Measurements from ENCODE around the gene ROR2.
"Not testable (repeated sequence)": the region's sequence is repeated elsewhere in the genome, so short reads cannot be mapped to it uniquely, and the experiment has no call there.

Gene ROR2

GRCh38 chr9:91814201-91814600, 135.8 kb downstream of the ROR2 start:
- DNase-seq, result no peak

- DNase-seq, result no peak
Observed at GRCh38 chr9:91813176-91813795, 136.7 kb downstream of the ROR2 start.

GRCh38 chr9:91812191-91812590, 137.8 kb downstream of the ROR2 start:
- DNase-seq, result no peak

GRCh38 chr9:91811024-91811909, 138.8 kb downstream of the ROR2 start:
- DNase-seq, result no peak

- no peak for DNase-seq
Observed at GRCh38 chr9:91810286-91810905, 139.6 kb downstream of the ROR2 start.

GRCh38 chr9:91809581-91810285, 140.3 kb downstream of the ROR2 start:
- DNase-seq, result no peak

- DNase-seq, result no peak
Observed at GRCh38 chr9:91807643-91808246, 142.3 kb downstream of the ROR2 start.

GRCh38 chr9:91805031-91805430, 145.0 kb downstream of the ROR2 start:
- DNase-seq, result no peak

- no peak for DNase-seq
Observed at GRCh38 chr9:91803970-91804752, 145.9 kb downstream of the ROR2 start.

- no peak for DNase-seq
Observed at GRCh38 chr9:91803151-91803940, 146.7 kb downstream of the ROR2 start.

GRCh38 chr9:91802391-91802790, 147.6 kb downstream of the ROR2 start:
- no peak for DNase-seq

GRCh38 chr9:91800473-91801030, 149.5 kb downstream of the ROR2 start:
- no peak for DNase-seq

- DNase-seq, result no peak
Observed at GRCh38 chr9:91799113-91799744, 150.8 kb downstream of the ROR2 start.

GRCh38 chr9:91798273-91799112, 151.5 kb downstream of the ROR2 start:
- not testable (repeated sequence) for DNase-seq

- not testable (repeated sequence) for DNase-seq
Observed at GRCh38 chr9:91797517-91797916, 152.5 kb downstream of the ROR2 start.

GRCh38 chr9:91796516-91796915, 153.5 kb downstream of the ROR2 start:
- DNase-seq, result not testable (repeated sequence)

GRCh38 chr9:91795598-91796241, 154.3 kb downstream of the ROR2 start:
- DNase-seq, result no peak

GRCh38 chr9:91793371-91793770, 156.7 kb downstream of the ROR2 start:
- not testable (repeated sequence) for DNase-seq

GRCh38 chr9:91790917-91791316, 159.1 kb downstream of the ROR2 start:
- DNase-seq, result no peak
